AG04449 (cell line): ENCODE measurements around the gene GPRC6A.

Experiments
- CTCF ChIA-PET: fragments of 350-600 bp; formaldehyde crosslinking; extraction: SDS; loops from one replicate; lab custom pipeline; 2021; ENCODE audit warnings: antibody characterized with exemption; lab: Yijun Ruan, JAX
- POLR2A ChIA-PET: fragments of 400-600, 350-600 bp; formaldehyde crosslinking; extraction: SDS; loops from one replicate; lab custom pipeline; 2020; ENCODE audit warnings: antibody characterized with exemption, inconsistent platforms; lab: Yijun Ruan, JAX
- DNase-seq: peaks from one replicate; pipeline ENCODE4 v3.0.0-alpha.2; 2010; ENCODE audit warnings: low read depth, low spot score
- H3K4me3 ChIP-seq: 2 replicates; pipeline ENCODE4 v1.5.1; 2011; ENCODE audit warnings: low read depth, mild to moderate bottlenecking, control low read depth, low read length
- TF ChIP-seq, protein P1 (sequence below): IDR thresholded peaks from one replicate; pipeline ENCODE4 v1.5.1; 2011; ENCODE audit warnings: mild to moderate bottlenecking, moderate library complexity, low read length, control low read depth, inconsistent platforms; ENCODE audit not compliant: insufficient read depth; ENCODE audit errors: missing control alignments

The GPRC6A gene

DNA sequence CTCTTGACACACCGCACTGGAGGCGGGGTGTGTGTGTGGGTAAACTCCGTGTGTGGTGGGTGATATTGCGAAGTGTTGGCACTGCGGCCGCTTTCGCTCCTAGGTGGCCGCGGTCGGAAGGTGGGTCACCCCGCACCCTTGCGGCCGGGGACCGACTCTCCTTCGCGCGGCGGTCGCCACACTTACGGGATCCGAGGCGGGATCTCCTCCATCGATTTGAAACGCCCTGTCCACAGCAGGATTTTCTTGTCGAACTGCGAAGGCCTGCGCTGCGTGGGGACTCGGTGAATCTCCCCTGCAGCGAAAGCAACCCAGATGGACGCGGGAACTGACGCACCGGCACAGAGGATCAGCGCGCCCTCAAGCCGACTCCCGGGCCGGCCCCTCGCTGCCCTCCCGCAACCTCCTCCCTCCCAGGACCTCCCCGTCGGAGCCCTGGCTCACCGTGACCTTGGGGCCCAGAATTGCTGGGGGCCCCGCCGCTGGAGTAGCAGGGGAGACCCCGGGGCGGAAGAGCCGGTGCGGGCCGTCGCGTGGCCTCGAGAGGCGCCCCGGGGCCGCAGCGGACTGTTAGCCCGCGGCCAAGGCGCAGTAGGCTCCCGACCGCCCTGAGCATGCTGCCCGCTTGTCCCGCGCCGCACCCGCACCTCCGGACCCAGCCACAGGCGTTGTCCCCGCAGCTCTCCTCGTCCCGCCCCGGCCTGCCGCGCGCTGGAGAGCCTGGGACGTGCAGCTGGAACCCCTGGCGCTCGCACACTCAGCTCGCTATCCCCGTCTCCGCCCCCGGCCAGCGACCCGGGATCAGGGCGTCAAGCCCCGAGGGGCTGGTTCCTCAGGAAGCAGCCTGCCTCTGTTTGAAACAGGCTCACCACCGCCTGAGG is 63.7 kb downstream of the GPRC6A start, which contains the start of gene FAM162B:
Gene FAM162B, minus strand, starts transcription at position 759 of the 881 bp plus-strand sequence. Its CDS starts 143 bp downstream, at position 616.
- ChIA-PET POLR2A (no interaction called here), CTCF (interaction anchor here (1.9 to 4.5 kb wide), 2 partner anchors 14 to 548 kb away, joined by 4 to 30 read pairs; no protein-coding TSS in a partner anchor)
- TF ChIP-seq, protein P1, sequence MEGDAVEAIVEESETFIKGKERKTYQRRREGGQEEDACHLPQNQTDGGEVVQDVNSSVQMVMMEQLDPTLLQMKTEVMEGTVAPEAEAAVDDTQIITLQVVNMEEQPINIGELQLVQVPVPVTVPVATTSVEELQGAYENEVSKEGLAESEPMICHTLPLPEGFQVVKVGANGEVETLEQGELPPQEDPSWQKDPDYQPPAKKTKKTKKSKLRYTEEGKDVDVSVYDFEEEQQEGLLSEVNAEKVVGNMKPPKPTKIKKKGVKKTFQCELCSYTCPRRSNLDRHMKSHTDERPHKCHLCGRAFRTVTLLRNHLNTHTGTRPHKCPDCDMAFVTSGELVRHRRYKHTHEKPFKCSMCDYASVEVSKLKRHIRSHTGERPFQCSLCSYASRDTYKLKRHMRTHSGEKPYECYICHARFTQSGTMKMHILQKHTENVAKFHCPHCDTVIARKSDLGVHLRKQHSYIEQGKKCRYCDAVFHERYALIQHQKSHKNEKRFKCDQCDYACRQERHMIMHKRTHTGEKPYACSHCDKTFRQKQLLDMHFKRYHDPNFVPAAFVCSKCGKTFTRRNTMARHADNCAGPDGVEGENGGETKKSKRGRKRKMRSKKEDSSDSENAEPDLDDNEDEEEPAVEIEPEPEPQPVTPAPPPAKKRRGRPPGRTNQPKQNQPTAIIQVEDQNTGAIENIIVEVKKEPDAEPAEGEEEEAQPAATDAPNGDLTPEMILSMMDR: no peak
- peak within 1 kb of the TSS; percentile 50 for H3K4me3 ChIP-seq
- DNase-seq: no peak

GRCh38 chr6:116764629-116764960 is 64.3 kb downstream of the GPRC6A start:
- CTCF ChIA-PET: interaction anchor here (4.5 kb wide), 1 partner anchor 14 kb away, joined by 30 read pairs; no protein-coding TSS in a partner anchor

DNA sequence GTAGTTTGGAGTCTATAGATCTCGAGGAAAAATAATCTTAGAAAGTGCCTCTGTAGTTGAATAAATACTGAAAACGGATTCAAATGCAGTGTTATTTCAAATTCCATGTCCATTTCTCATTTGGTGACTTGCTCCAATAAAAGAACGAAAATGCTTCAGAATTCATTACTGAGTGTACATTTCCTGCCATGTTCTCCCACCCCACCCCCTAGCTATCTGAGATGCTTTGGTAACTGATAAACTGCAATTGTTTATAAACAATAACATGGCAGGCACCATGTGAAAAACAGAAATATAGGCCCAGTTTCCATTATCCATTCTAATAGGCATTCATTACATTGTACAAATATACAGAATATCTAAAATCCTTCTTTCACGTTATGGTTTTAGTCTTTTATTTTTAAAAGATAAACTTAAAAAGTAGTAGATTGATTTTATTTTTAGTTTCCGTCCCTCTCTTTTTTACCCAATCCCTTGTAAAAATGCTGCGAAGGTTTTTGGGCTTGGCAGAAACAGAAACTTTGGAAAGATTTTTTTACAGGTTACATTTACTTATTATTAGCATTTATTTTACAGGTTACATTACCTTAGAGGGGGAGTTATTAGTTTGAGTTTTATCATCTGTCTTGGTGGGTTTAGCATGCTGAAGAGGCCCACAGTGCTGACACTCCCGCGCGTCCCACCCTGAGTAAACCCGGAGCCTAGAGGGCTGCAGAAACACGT is 64.8 kb downstream of the GPRC6A start:
- no peak overlapping the region for H3K4me3 ChIP-seq
- no peak for DNase-seq
- POLR2A ChIA-PET: no interaction called here
- TF ChIP-seq, protein P1: no peak
- CTCF ChIA-PET: no interaction called here

More at GRCh38 chr6:116764629-116764960, 64.3 kb downstream of the GPRC6A start:
- POLR2A ChIA-PET: no interaction called here
- peak overlapping the region; percentile 50 for H3K4me3 ChIP-seq
- no peak for DNase-seq
- TF ChIP-seq, protein P1: no peak

DNA sequence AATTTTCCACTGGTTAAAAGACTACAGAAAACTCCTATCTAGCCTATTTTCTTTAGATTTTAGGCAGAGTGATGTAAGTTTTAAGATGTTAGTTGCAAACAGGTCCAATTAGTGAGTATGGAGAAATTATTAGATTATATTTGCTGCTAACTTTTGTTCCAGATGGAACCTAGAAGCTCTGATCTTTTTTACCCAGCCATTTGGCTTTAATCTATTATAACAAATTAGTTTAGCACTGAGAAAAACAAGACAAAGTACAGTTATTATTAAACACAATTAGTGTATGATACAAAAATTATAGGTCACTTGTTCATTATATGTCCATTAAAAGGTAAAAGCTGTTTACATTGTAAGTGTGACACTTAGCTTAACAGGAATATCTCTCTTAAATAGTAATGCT is 65.8 kb downstream of the GPRC6A start:
- ChIA-PET POLR2A (no interaction called here), CTCF (no interaction called here)
- TF ChIP-seq, protein P1: no peak
- no peak for DNase-seq
- no peak overlapping the region for H3K4me3 ChIP-seq

GRCh38 chr6:116762235-116762634 is 66.6 kb downstream of the GPRC6A start:
- POLR2A ChIA-PET: no interaction called here

More at GRCh38 chr6:116762235-116762634, 66.6 kb downstream of the GPRC6A start:
- H3K4me3 ChIP-seq: no peak overlapping the region
- TF ChIP-seq, protein P1: no peak
- DNase-seq: no peak
- CTCF ChIA-PET: no interaction called here
